Measurements from ENCODE around the gene MLLT11. TPM values are rescaled to one million over a fixed set of nuclear protein-coding genes. Genes with fewer than 3 reads are reported as not detected.

Gene MLLT11
- total and polyA plus RNA-seq, 2 of the 4 experiments (the other 2 are of a cell fraction), result 3.6 to 17.5 TPM

- no peak for ATAC-seq (ENCODE audit: low read depth)
- H2BK5ac ChIP-seq (ENCODE audit: low read depth, low read length, poor library complexity, severe bottlenecking), result no peak overlapping the region
- no peak overlapping the region for H2BK15ac ChIP-seq (ENCODE audit: low read depth, low read length)
- no peak overlapping the region for H3K18ac ChIP-seq (ENCODE audit: low read depth, low read length)
- DNase-seq, result no peak
- H4K20me1 ChIP-seq (ENCODE audit: insufficient read depth, low read length), result peaks cover 48% of the 10 kb centered on the region
- H4K8ac ChIP-seq (ENCODE audit: low read depth in 2 of 2, low read length in 2 of 2), result no peak overlapping the region
- H4K5ac ChIP-seq (ENCODE audit: low read depth, low read length), result no peak overlapping the region
- TF ChIP-seq, protein P1, sequence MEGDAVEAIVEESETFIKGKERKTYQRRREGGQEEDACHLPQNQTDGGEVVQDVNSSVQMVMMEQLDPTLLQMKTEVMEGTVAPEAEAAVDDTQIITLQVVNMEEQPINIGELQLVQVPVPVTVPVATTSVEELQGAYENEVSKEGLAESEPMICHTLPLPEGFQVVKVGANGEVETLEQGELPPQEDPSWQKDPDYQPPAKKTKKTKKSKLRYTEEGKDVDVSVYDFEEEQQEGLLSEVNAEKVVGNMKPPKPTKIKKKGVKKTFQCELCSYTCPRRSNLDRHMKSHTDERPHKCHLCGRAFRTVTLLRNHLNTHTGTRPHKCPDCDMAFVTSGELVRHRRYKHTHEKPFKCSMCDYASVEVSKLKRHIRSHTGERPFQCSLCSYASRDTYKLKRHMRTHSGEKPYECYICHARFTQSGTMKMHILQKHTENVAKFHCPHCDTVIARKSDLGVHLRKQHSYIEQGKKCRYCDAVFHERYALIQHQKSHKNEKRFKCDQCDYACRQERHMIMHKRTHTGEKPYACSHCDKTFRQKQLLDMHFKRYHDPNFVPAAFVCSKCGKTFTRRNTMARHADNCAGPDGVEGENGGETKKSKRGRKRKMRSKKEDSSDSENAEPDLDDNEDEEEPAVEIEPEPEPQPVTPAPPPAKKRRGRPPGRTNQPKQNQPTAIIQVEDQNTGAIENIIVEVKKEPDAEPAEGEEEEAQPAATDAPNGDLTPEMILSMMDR (conservative IDR thresholded peaks at IDR 0.05; ENCODE audit: low read depth, low read length), result no peak
- TF ChIP-seq MAFK (IDR thresholded peaks at IDR 0.05; ENCODE audit: low read depth, low read length) (no peak), MAZ (IDR thresholded peaks at IDR 0.05; ENCODE audit: borderline replicate concordance, low read depth, low read length) (no peak), SMC3 (IDR thresholded peaks at IDR 0.05; ENCODE audit: low read depth, low read length) (no peak), CHD1 (IDR thresholded peaks at IDR 0.05; ENCODE audit: low read depth, low read length) (no peak), FOS (IDR thresholded peaks at IDR 0.05; ENCODE audit: low read depth, low read length) (no peak), BHLHE40 (IDR thresholded peaks at IDR 0.05; ENCODE audit: low read depth, low read length) (no peak), MXI1 (IDR thresholded peaks at IDR 0.05; ENCODE audit: borderline replicate concordance, low read depth, low read length) (no peak), ELK1 (IDR thresholded peaks at IDR 0.05; ENCODE audit: borderline replicate concordance, low read depth, low read length) (no peak), POLR2A (IDR thresholded peaks at IDR 0.05; ENCODE audit: low read depth, low read length) (no peak), RCOR1 (IDR thresholded peaks at IDR 0.05; ENCODE audit: insufficient replicate concordance, low read length) (no peak), NFE2L2 (IDR thresholded peaks at IDR 0.05; ENCODE audit: low read depth, low read length) (no peak), RFX5 (IDR thresholded peaks at IDR 0.05; ENCODE audit: low read depth, low read length) (no peak), RAD21 (IDR thresholded peaks at IDR 0.05; ENCODE audit: low read length) (no peak), CEBPB (IDR thresholded peaks at IDR 0.05; ENCODE audit: low read depth, low read length) (no peak)
- TF ChIP-seq, protein P2, sequence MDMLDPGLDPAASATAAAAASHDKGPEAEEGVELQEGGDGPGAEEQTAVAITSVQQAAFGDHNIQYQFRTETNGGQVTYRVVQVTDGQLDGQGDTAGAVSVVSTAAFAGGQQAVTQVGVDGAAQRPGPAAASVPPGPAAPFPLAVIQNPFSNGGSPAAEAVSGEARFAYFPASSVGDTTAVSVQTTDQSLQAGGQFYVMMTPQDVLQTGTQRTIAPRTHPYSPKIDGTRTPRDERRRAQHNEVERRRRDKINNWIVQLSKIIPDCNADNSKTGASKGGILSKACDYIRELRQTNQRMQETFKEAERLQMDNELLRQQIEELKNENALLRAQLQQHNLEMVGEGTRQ (IDR thresholded peaks at IDR 0.05; ENCODE audit: low read depth, low read length), result no peak
- H3K79me1 ChIP-seq (ENCODE audit: low read depth in 1 of 2, low read length in 2 of 2), result peaks cover 28 to 80% of the 10 kb centered on the region in 2 experiments
- intact Hi-C loops (cut with micrococcal nuclease) (no loop called here), dilution Hi-C loops (cut with HindIII; ENCODE audit: low sequenced_read_pairs, unreplicated experiment) (no loop called here), in situ Hi-C loops (cut with MboI; ENCODE audit: low sequenced_read_pairs) (no loop called here)
- ChIA-PET POLR2A (ENCODE audit: unreplicated experiment) (no interaction called here), CTCF (no interaction called here)
- no peaks in the 10 kb centered on the region for H3K9me3 ChIP-seq (ENCODE audit: control insufficient read depth, insufficient read depth, low read length)
- no peak overlapping the region for H3K9ac ChIP-seq (ENCODE audit: low read depth, low read length)
- no peak overlapping the region for H2AFZ ChIP-seq (replicated peaks; ENCODE audit: low read length, poor library complexity)
- H2AK5ac ChIP-seq (ENCODE audit: low read depth, low read length), result no peak overlapping the region
- H3K27ac ChIP-seq (ENCODE audit: insufficient read depth, low read length), result no peak overlapping the region
- no CpG with 5 or more reads among the region's 2 CpGs for WGBS, 2 experiments (ENCODE audit: extremely low coverage in 2 of 2, insufficient read length in 1 of 2)
- no peak overlapping the region for H3K4me2 ChIP-seq (ENCODE audit: low read depth, low read length)
- no peak overlapping the region for H2BK120ac ChIP-seq (ENCODE audit: low read depth, low read length)
- no peak overlapping the region for H2AK9ac ChIP-seq (replicated peaks; ENCODE audit: low read depth, low read length, poor library complexity)
- no peak overlapping the region for H3K14ac ChIP-seq (replicated peaks; ENCODE audit: low read depth, low read length)
- H3K4ac ChIP-seq (ENCODE audit: low read depth, low read length), result no peak overlapping the region
- H3K4me1 ChIP-seq (ENCODE audit: control insufficient read depth, insufficient read depth, low read length), result peaks cover 9% of the 10 kb centered on the region
- no peak overlapping the region for H3K56ac ChIP-seq (ENCODE audit: extremely low read depth, insufficient read depth, low read length)
- no peak overlapping the region for H2BK20ac ChIP-seq (ENCODE audit: low read depth, low read length)
- H3K4me3 ChIP-seq (ENCODE audit: insufficient read depth, low read depth, low read length), result no peak overlapping the region
- no peaks in the 10 kb centered on the region for H3K27me3 ChIP-seq (ENCODE audit: control insufficient read depth, insufficient read depth, low read length)
- BruUV-seq (replicated peaks), result no TSS peak
- peaks cover 23% of the 10 kb centered on the region for H3K9me1 ChIP-seq (ENCODE audit: insufficient read depth, low read length)
- no peak overlapping the region for H4K91ac ChIP-seq (ENCODE audit: insufficient read depth, low read depth, low read length)
- peaks cover 50% of the 10 kb centered on the region for H3K36me3 ChIP-seq (ENCODE audit: control insufficient read depth, insufficient read depth, low read length)
- no peak overlapping the region for H3K23ac ChIP-seq (ENCODE audit: low read depth, low read length)
Observed at GRCh38 chr1:151056149-151056548, 4.0 kb upstream of the MLLT11 start.

Data from IMR-90 (cell line).